LNCaP clone FGC (cell line): ENCODE results near the gene TEX22.

Experiments used
- DNase-seq: peaks from one replicate; pipeline ENCODE4 v3.0.0-alpha.2; 2011; ENCODE audit warnings: low read depth
- H3K4me3 ChIP-seq: 2 replicates; pipeline ENCODE4 v1.5.1; 2011; ENCODE audit warnings: mild to moderate bottlenecking, low read depth, low read length, control low read depth
- CTCF ChIP-seq: IDR thresholded peaks from 2 replicates; pipeline ENCODE4 v1.5.1; 2012; ENCODE audit warnings: mild to moderate bottlenecking; ENCODE audit not compliant: control insufficient read depth, insufficient read depth; ENCODE audit errors: extremely low read depth

Gene TEX22

GRCh38 chr14:105418269-105419194, 20.2 kb downstream of the TEX22 start:
- no peak for DNase-seq
- TF ChIP-seq CTCF = no peak
- peak overlapping the region; percentile 76 for H3K4me3 ChIP-seq

- no peak for DNase-seq
- no peak for TF ChIP-seq CTCF
- H3K4me3 ChIP-seq = peak within 1 kb of the TSS; percentile 93
Observed at GRCh38 chr14:105419195-105420091, 21.1 kb downstream of the TEX22 start, which contains the start of gene MTA1. MTA1 (plus strand) TSS chr14:105419827; CDS start chr14:105420036, 209 bp downstream.

GRCh38 chr14:105420101-105420973, 22.0 kb downstream of the TEX22 start:
- TF ChIP-seq CTCF = no peak
- peak overlapping the region; percentile 93 for H3K4me3 ChIP-seq
- DNase-seq = no peak

GRCh38 chr14:105420974-105421674, 22.8 kb downstream of the TEX22 start:
- no peak for DNase-seq
- no peak for TF ChIP-seq CTCF
- peak overlapping the region; percentile 93 for H3K4me3 ChIP-seq

- H3K4me3 ChIP-seq = peak overlapping the region; percentile 93
- DNase-seq = no peak
- no peak for TF ChIP-seq CTCF
Observed at GRCh38 chr14:105421723-105422615, 23.6 kb downstream of the TEX22 start.
